PC-3 (cell line): ENCODE results near the gene TTC24. TPM values are rescaled to one million over a fixed set of nuclear protein-coding genes. Genes with fewer than 3 reads are reported as not detected.
A peak's percentile ranks its signal among the peaks of the same experiment; 100 is the strongest.

Experiments used
- ATAC-seq: fragments of 200-7000 bp; cut with Tn5 transposase; 2 replicates; pipeline ENCODE4 v1.9.1; 2020; ENCODE audit warnings: mild to moderate bottlenecking, moderate library complexity
- BruUV-seq: library from RNA; stranded (reverse); fragments of 400-500 nt; replicated peaks from 2 replicates; lab custom pipeline; 2021; lab: Mats Ljungman, UMichigan
- CTCF ChIA-PET: fragments of 300-600 bp; sonication (Branson Sonifier 250); formaldehyde crosslinking; loops from one replicate; lab custom pipeline; 2022; ENCODE audit warnings: antibody characterized with exemption; lab: Charles Lee
- POLR2A ChIA-PET: fragments of 300-600 bp; sonication (Branson Sonifier 250); formaldehyde crosslinking; loops from one replicate; lab custom pipeline; 2022; ENCODE audit warnings: antibody characterized with exemption; ENCODE audit not compliant: unreplicated experiment; lab: Charles Lee
- DNase-seq: peaks from one replicate; pipeline ENCODE4 v3.0.0-alpha.2; 2015
- H2AFZ ChIP-seq: fragments of 300-600 bp; sonication (generic); 2 replicates; pipeline ENCODE4 v1.6.0; 2016; ENCODE audit warnings: antibody characterized with exemption, low read length
- H3F3A ChIP-seq: fragments of 300-600 bp; sonication (generic); one replicate; pipeline ENCODE4 v1.6.0; 2017; ENCODE audit warnings: antibody characterized with exemption, low read length, control low read depth, mild to moderate bottlenecking; ENCODE audit not compliant: unreplicated experiment
- H3K27ac ChIP-seq: fragments of 300-600 bp; sonication (generic); 2 replicates; pipeline ENCODE4 v1.5.1; 2016; ENCODE audit warnings: mild to moderate bottlenecking, low read length
- H3K27me3 ChIP-seq: fragments of 300-600 bp; sonication (generic); 2 replicates; pipeline ENCODE4 v1.6.1; 2016; ENCODE audit warnings: low read length, mixed read lengths
- H3K36me3 ChIP-seq: fragments of 300-600 bp; sonication (generic); 2 replicates; pipeline ENCODE4 v1.6.1; 2016; ENCODE audit warnings: low read depth, mixed run types, low read length, mixed read lengths
- H3K4me1 ChIP-seq: fragments of 300-600 bp; sonication (generic); 2 replicates; pipeline ENCODE4 v1.5.1; 2016; ENCODE audit warnings: low read length; ENCODE audit not compliant: insufficient read depth
- H3K4me2 ChIP-seq: fragments of 300-600 bp; sonication (generic); 2 replicates; pipeline ENCODE4 v1.6.0; 2016; ENCODE audit warnings: low read length
- H3K4me3 ChIP-seq: fragments of 300-600 bp; sonication (generic); 2 replicates; pipeline ENCODE4 v1.5.1; 2016; ENCODE audit warnings: mild to moderate bottlenecking, low read length, mixed read lengths
- H3K79me2 ChIP-seq: fragments of 300-600 bp; sonication (generic); 2 replicates; pipeline ENCODE4 v1.6.1; 2017; ENCODE audit warnings: low read length, mixed read lengths
- H3K9ac ChIP-seq: fragments of 300-600 bp; sonication (generic); 2 replicates; pipeline ENCODE4 v1.6.0; 2016; ENCODE audit warnings: mild to moderate bottlenecking, low read length
- H3K9me2 ChIP-seq: fragments of 300-600 bp; sonication (generic); replicated peaks from 2 replicates; pipeline ENCODE4 v1.6.1; 2016; ENCODE audit warnings: mixed run types, low read length, mixed read lengths
- H3K9me3 ChIP-seq: fragments of 300-600 bp; sonication (generic); 2 replicates; pipeline ENCODE4 v1.6.1; 2016; ENCODE audit warnings: low read length, mixed read lengths
- H4K20me1 ChIP-seq: fragments of 300-600 bp; sonication (generic); 2 replicates; pipeline ENCODE4 v1.6.1; 2016; ENCODE audit warnings: low read length, mixed read lengths
- CTCF ChIP-seq: fragments of 300-600 bp; sonication (generic); conservative IDR thresholded peaks from 2 replicates; pipeline ENCODE4 v1.5.1; 2017; ENCODE audit warnings: antibody characterized with exemption, low read depth, mild to moderate bottlenecking, low read length
- EZH2 ChIP-seq: fragments of 300-600 bp; sonication (generic); IDR thresholded peaks from one replicate; pipeline ENCODE4 v1.6.1; 2017; ENCODE audit warnings: antibody characterized with exemption, mild to moderate bottlenecking, low read length; ENCODE audit not compliant: unreplicated experiment
- EZH2phosphoT487 ChIP-seq: fragments of 300-600 bp; sonication (generic); IDR thresholded peaks from 2 replicates; pipeline ENCODE4 v1.6.1; 2018; ENCODE audit warnings: mild to moderate bottlenecking, antibody characterized with exemption, low read length, borderline replicate concordance
- intact Hi-C: fragments of 100-400 bp; cut with micrococcal nuclease; formaldehyde crosslinking; loops from 2 replicates; pipeline ENCODE4 v1.9.0; 2023
- total RNA-seq: library from RNA; depleted of rRNA; stranded (reverse); fragments of >200 nt; gene quantifications from 2 replicates; pipeline ENCODE4 v1.2.3, GENCODE V29; 2014

Gene TTC24
- total RNA-seq, 1 experiment from 2014 or later, result not detected

- CTCF ChIA-PET, result no interaction called here
Observed at GRCh38 chr1:156589546-156589945, 10.0 kb downstream of the TTC24 start.

GRCh38 chr1:156590326-156591180 is 11.0 kb downstream of the TTC24 start:
- Histone ChIP-seq H3K27ac (no peak overlapping the region), H4K20me1 (no peaks in the 10 kb centered on the region), H3K9me2 (no peaks in the 10 kb centered on the region), H3K9me3 (no peaks in the 10 kb centered on the region), H3K36me3 (peaks cover 21% of the 10 kb centered on the region), H2AFZ (peak overlapping the region; percentile 95; the same call in 1 of the 2 replicates), H3K4me3 (peak overlapping the region; percentile 74; the same call in 1 of the 2 replicates), H3K9ac (peak overlapping the region; percentile 80; the same call in 1 of the 2 replicates), H3K4me1 (peaks cover 16% of the 10 kb centered on the region), H3K27me3 (no peaks in the 10 kb centered on the region), H3K4me2 (peak overlapping the region; percentile 92), H3F3A (no peaks in the 10 kb centered on the region), H3K79me2 (peaks cover 13% of the 10 kb centered on the region)
- intact Hi-C loops, result no loop called here
- no TSS peak for BruUV-seq
- TF ChIP-seq EZH2 (no peak), EZH2phosphoT487 (no peak), CTCF (no peak)
- POLR2A ChIA-PET, result interaction anchor here (0.5 kb wide), 1 partner anchor 133 kb away, joined by 3 read pairs; no protein-coding TSS in a partner anchor
- DNase-seq (no peak), ATAC-seq (no peak)
- CTCF ChIA-PET, result interaction anchor here (0.6 to 0.8 kb wide), 2 partner anchors 90 to 133 kb away, joined by 4 read pairs; partner anchors contain the start of gene MEF2D

More at GRCh38 chr1:156589546-156589945, 10.0 kb downstream of the TTC24 start:
- Histone ChIP-seq H3K27me3 (no peaks in the 10 kb centered on the region), H3K4me1 (peaks cover 16% of the 10 kb centered on the region), H3K9ac (no peak overlapping the region), H3K4me3 (no peak overlapping the region), H3K36me3 (peaks cover 12% of the 10 kb centered on the region), H3K9me3 (no peaks in the 10 kb centered on the region), H3K79me2 (peaks cover 13% of the 10 kb centered on the region), H3K27ac (no peak overlapping the region), H3F3A (no peaks in the 10 kb centered on the region), H2AFZ (no peak overlapping the region), H3K9me2 (no peaks in the 10 kb centered on the region), H3K4me2 (no peak overlapping the region), H4K20me1 (no peaks in the 10 kb centered on the region)
- no peak for ATAC-seq
- BruUV-seq, result no TSS peak
- TF ChIP-seq CTCF (no peak), EZH2phosphoT487 (no peak), EZH2 (no peak)
- no peak for DNase-seq
- intact Hi-C loops, result no loop called here
- POLR2A ChIA-PET, result no interaction called here

GRCh38 chr1:156591181-156591431 is 11.6 kb downstream of the TTC24 start:
- Histone ChIP-seq H3K9me2 (no peaks in the 10 kb centered on the region), H3K27ac (no peak overlapping the region), H3K4me1 (peaks cover 16% of the 10 kb centered on the region), H3K4me3 (peak overlapping the region; percentile 74), H3K9ac (peak overlapping the region; percentile 80), H3F3A (no peaks in the 10 kb centered on the region), H4K20me1 (no peaks in the 10 kb centered on the region), H3K9me3 (no peaks in the 10 kb centered on the region), H3K36me3 (peaks cover 26% of the 10 kb centered on the region), H2AFZ (peak overlapping the region; percentile 95), H3K27me3 (no peaks in the 10 kb centered on the region), H3K79me2 (peaks cover 13% of the 10 kb centered on the region), H3K4me2 (peak overlapping the region; percentile 92)
- ATAC-seq (no peak), DNase-seq (no peak)
- POLR2A ChIA-PET, result interaction anchor here (0.5 to 0.6 kb wide), 2 partner anchors 90 to 134 kb away, joined by 3 to 4 read pairs; partner anchors contain the start of gene MEF2D
- TF ChIP-seq EZH2 (no peak), EZH2phosphoT487 (no peak), CTCF (no peak)
- BruUV-seq, result TSS peak; percentile 25
- intact Hi-C loops, result no loop called here
- CTCF ChIA-PET, result interaction anchor here (0.6 to 0.8 kb wide), 2 partner anchors 91 to 134 kb away, joined by 4 read pairs; partner anchors contain the start of gene MEF2D
